ENCODE results near the gene OPA3.
"Not testable (repeated sequence)": the region's sequence is repeated elsewhere in the genome, so short reads cannot be mapped to it uniquely, and the experiment has no call there.

OPA3 gene

GRCh38 chr19:45584332-45585157, at the start of gene OPA3:
Gene OPA3, minus strand, starts transcription at chr19:45584802. Its CDS starts 38 bp downstream, at chr19:45584764.
- peak; percentile 100 for DNase-seq (ENCODE audit: low read depth)

- DNase-seq (ENCODE audit: low read depth): peak; percentile 84
Observed at GRCh38 chr19:45632468-45633196, 48.0 kb upstream of the OPA3 start.

- DNase-seq (ENCODE audit: low read depth): peak; percentile 82
Observed at GRCh38 chr19:45630463-45630862, 45.9 kb upstream of the OPA3 start.

GRCh38 chr19:45629704-45630103, 45.1 kb upstream of the OPA3 start:
- no peak for DNase-seq (ENCODE audit: low read depth)

GRCh38 chr19:45628219-45628618, 43.6 kb upstream of the OPA3 start:
- not testable (repeated sequence) for DNase-seq (ENCODE audit: low read depth)

- DNase-seq (ENCODE audit: low read depth): no peak
Observed at GRCh38 chr19:45623984-45624383, 39.4 kb upstream of the OPA3 start.

- no peak for DNase-seq (ENCODE audit: low read depth)
Observed at GRCh38 chr19:45621976-45622503, 37.4 kb upstream of the OPA3 start.

- DNase-seq (ENCODE audit: low read depth): no peak
Observed at GRCh38 chr19:45621389-45621788, 36.8 kb upstream of the OPA3 start.

- DNase-seq (ENCODE audit: low read depth): no peak
Observed at GRCh38 chr19:45616704-45617017, 32.1 kb upstream of the OPA3 start.

GRCh38 chr19:45615795-45616703, 31.4 kb upstream of the OPA3 start:
- peak; percentile 87 for DNase-seq (ENCODE audit: low read depth)

- DNase-seq (ENCODE audit: low read depth): not testable (repeated sequence)
Observed at GRCh38 chr19:45615056-45615455, 30.5 kb upstream of the OPA3 start.

GRCh38 chr19:45613926-45614725, 29.5 kb upstream of the OPA3 start:
- DNase-seq (ENCODE audit: low read depth): peak; percentile 92

- no peak for DNase-seq (ENCODE audit: low read depth)
Observed at GRCh38 chr19:45608948-45609347, 24.3 kb upstream of the OPA3 start.

- DNase-seq (ENCODE audit: low read depth): peak; percentile 58
Observed at GRCh38 chr19:45607071-45608029, 22.7 kb upstream of the OPA3 start.

- DNase-seq (ENCODE audit: low read depth): no peak
Observed at GRCh38 chr19:45601524-45602374, 17.1 kb upstream of the OPA3 start, which contains the start of gene GPR4. Gene GPR4, minus strand, starts transcription at chr19:45602212. Its CDS starts 10,346 bp downstream, at chr19:45591866.

GRCh38 chr19:45601115-45601514, 16.5 kb upstream of the OPA3 start:
- no peak for DNase-seq (ENCODE audit: low read depth)

GRCh38 chr19:45600340-45600885, 15.8 kb upstream of the OPA3 start:
- no peak for DNase-seq (ENCODE audit: low read depth)

- no peak for DNase-seq (ENCODE audit: low read depth)
Observed at GRCh38 chr19:45599286-45599685, 14.7 kb upstream of the OPA3 start.

All from amniotic epithelial cell (primary cell).